LoVo (cell line): Measurements from ENCODE around the gene COCH.

Experiments
- DNase-seq: peaks from one replicate; pipeline ENCODE4 v3.0.0-alpha.2; 2016; ENCODE audit warnings: low spot score

Gene COCH

DNA sequence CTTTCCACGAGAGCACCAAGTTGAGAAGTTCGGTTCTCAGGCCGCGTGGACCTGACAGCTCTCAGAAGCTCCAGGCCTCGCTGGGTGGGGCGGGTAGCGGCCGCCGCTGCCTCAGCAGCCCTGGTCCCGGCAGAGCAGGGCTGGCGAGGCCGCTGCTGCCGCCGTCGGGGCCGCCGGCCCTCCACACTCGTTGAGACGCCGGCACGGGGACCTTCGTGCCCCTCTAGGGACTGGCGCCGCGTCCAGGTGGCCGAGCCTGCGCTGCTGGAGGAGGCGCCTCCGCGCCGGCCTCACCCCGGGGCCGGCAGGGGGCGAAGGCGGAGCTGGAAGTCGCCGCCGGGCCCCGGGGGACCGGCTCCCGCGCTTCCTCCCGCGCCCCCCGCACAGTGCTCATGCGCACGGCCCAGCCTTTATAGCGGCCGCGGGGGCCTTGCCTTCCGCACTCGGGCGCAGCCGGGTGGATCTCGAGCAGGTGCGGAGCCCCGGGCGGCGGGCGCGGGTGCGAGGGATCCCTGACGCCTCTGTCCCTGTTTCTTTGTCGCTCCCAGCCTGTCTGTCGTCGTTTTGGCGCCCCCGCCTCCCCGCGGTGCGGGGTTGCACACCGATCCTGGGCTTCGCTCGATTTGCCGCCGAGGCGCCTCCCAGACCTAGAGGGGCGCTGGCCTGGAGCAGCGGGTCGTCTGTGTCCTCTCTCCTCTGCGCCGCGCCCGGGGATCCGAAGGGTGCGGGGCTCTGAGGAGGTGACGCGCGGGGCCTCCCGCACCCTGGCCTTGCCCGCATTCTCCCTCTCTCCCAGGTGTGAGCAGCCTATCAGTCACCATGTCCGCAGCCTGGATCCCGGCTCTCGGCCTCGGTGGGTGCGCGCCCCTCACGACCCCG lies at the start of gene COCH:
Gene COCH, plus strand, starts transcription at position 440 of the 879 bp plus-strand sequence. Its CDS starts 380 bp downstream, at position 820.
- DNase-seq = peak; percentile 66

DNA sequence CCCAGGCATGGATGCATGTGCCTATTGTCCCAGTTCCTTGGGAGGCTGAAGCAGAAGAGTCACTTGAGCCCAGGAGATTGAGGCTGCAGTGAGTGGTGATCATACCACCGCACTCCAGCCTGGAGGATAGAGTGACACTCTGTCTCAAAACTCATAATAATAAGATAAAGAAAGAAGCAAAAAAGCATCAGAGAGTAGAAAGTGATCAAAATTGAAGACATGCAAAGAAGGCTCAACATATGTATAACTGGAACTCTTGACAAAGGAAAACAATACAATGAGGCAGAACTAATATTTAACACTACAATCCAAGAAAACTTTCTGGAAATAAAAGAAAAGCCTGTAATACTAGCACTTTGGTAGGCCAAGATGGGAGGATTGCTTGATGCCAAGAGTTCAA lies 48.3 kb upstream of the COCH start:
- DNase-seq = no peak

- DNase-seq = no peak
These were observed 44.5 kb upstream of the COCH start for GRCh38 chr14:30829853-30830252.

DNA sequence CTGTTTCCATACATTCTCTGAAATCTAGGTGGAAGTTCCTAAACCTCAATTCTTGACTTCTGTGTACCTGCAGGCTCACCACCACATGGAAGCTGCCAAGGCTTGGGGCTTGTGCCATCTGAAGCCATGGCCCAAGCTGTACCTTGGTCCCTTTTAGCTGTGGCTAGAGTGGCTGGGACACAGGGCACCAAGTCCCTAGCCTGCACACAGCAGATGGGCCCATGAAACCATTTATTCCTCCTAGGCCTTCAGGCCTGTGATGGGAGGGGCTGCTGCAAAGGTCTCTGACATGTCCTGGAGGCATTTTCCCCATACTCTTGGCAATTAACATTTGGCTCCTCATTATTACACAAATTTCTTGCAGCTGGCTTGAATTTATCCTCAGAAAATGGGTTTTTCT lies 40.0 kb upstream of the COCH start:
- no peak for DNase-seq

GRCh38 chr14:30838351-30838750 lies 36.0 kb upstream of the COCH start:
- DNase-seq = no peak

DNA sequence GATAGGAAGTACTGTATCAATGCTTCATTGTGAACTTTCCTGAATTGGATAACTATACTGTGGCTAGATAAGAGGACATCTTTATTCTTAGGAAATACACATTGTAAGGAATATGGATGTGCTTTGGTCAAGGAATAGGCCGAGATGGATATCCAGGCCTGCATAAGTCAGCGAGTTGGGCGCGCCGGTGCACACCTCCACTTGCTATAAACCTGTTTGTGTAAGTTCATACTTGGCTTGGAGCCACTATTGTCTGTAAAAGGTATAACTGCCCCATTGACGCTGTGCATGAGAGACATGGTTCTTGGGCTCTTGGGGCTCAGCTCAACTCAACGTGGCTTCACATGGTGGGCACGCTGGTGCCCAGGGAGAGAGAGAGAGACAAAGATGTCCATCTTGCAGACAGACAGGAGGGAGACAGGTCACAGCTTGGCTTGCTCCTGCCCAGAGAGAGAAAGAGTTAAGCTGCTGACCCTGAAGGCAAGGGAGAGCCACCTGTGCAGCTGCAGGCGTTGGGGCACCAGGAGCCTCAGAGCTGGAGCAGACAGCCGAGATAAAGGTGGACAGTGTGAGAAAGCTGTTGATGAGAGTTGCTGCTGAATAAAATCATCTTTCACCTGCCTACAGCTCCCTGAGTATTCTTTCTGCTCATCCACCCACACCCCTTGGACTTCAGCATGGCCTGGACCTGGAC lies 34.1 kb upstream of the COCH start:
- DNase-seq = no peak

- DNase-seq = no peak
These were observed 31.9 kb upstream of the COCH start for GRCh38 chr14:30842431-30842830.

GRCh38 chr14:30848449-30849240 lies 25.7 kb upstream of the COCH start:
- no peak for DNase-seq

DNA sequence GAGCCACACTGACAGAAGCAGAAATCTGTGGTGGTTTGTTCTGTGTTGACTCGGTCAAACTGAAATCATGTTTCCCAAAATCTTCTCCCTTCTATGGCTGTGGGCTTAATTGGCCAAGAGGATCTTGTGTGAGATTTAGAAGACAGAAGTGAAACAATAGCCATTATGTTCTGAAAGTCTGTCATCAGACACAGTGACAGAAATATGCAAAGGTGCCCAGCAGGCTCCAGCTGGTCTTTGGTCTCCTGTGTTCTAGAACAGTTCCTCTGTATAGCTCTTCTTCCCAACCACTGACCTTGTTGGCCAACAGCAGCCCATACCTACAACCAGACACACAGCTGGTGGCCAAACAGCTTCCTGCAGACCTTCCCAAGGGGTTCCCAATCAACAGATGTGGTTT lies 25.0 kb upstream of the COCH start:
- DNase-seq = no peak

DNA sequence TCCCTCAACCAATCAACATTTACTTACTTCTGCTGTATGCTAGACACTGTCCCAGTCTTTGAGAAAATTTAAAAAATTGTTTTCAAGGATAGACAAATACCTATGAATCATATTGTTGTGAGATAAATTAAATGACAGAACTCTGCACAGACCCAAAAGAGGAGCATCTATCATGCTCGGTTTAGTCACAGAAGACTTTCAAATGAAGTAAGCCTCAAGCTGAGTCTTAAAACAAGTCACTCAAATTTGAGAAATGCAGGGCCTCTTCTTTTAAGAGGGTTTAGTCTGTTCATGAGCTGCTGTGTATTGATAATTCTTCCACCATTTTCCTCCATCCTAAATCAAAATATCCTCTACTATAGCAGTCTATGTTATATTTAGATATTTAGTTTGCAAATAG lies 24.4 kb upstream of the COCH start:
- DNase-seq = no peak

DNA sequence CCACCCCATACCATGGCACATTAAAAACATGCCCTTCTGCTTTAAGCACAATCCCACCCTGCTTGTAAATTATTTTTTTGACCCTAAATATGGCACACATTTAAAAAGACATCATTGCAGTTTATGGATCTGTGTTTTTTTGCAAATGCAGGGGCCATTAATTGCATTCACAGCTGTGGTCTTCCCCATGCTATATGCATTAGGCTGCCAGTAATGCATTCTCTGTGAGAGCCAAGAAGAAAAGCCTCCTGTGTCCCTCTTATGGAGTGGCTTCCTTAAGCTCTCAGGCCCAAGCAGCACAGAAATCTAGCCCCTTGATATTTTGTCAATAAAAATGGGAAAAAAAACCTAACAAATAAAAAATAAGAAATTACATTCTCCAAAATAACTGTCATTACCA lies 20.4 kb upstream of the COCH start:
- no peak for DNase-seq

DNA sequence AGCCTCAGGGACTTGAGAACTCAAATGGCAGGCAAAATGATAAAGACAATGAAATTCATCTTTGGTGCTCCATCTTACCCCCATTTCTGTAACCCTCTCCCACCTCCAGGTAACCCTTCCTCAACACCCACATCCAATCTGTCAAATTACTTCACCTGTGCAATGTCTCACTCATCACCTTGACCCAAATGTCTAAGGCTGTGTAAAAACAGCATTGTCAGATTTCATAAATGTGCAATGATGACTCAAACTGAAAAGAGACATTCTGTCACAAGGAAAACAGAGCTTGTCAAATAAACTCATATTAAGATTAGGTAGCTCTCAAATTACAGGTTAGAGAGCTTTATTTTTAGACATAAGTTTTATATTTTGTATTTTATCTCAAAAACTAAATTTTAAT lies 19.9 kb upstream of the COCH start:
- no peak for DNase-seq

GRCh38 chr14:30855345-30856037 lies 18.9 kb upstream of the COCH start:
- peak; percentile 17 for DNase-seq

GRCh38 chr14:30861200-30861599 lies 13.2 kb upstream of the COCH start:
- no peak for DNase-seq

DNA sequence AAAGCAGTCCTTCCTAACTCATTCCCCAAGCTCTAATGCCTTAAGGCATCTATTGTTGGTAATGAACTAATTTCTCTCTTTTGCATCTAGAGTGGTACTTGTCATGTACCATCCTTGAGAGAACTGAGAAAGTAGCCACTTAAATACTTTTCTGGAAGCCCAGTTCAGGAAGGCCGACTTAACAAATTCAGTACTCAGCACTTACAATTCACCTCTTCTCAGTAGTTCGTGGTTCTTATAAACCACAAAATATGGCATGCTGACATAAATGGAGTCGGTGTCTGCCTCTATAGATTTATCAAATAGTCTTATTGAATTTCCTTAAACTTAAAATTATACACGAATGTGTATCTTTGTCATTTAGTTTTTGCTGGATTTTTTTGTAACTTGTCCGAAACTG lies 9.4 kb upstream of the COCH start:
- DNase-seq = no peak

DNA sequence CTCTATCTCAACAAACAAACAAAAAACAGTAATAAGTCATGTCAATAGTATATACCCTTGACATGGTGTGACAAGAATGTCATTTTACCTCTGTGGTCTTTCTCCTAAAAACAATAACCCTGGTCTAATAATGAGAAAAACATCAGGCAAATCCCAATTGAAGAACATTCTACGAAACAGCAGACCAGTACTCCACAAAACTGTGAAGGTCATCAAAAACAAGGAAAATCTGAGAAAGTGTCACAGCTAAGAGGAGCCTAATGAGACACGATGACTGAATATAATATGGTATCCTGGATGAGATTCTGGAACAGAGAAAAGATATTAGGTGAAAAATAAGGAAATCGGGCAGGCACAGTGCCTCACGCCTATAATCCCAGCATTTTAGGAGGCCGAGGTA lies 5.6 kb upstream of the COCH start:
- no peak for DNase-seq

DNA sequence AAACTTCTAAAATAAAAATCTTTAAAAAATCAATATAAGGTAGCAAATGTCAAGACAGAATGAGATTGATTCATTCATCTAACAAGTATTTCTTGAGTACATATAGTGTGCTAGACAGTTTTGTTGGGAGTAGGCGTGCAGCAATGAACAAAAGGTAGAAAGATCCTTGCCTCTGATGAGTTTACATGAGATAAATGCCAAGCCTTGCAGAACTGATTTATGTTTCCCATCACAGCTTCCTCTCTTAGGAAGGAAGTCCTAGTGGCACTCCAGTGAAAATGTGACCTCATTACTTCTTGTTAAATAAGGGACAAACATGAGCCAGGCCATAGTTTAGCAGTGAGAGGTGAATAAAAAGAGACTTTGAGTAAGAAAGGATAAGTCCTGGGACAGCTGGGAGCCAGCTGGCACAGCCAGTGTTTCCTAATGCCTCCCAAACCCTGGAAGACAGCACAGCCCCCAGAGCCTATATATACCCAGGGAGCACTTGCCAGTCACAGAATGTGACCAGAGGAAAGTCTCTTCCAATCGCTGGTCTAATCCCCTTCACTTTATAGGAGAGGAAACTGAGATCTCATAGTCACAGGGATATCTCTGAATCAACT lies 4.7 kb upstream of the COCH start:
- no peak for DNase-seq

DNA sequence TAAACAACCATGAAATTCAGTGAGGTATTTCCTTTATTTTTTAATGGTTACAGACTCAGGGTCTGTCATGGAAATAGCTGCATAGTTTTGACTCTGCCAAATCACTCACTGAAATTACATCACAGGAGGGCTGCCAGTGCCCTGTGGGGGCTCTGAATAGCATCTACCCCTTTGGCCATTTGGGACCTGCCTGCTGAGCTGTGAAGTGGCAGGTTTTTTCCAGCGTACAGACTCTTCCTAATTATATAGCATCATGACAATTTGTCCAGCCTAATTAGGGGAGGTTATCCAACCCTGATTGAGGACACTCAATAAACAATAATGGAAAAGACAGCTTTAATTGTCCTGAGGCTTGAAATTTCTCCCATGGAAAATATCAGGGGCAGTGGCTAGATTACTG lies 1.8 kb upstream of the COCH start:
- no peak for DNase-seq

GRCh38 chr14:30873308-30874119 lies 845 bp upstream of the COCH start:
- no peak for DNase-seq

DNA sequence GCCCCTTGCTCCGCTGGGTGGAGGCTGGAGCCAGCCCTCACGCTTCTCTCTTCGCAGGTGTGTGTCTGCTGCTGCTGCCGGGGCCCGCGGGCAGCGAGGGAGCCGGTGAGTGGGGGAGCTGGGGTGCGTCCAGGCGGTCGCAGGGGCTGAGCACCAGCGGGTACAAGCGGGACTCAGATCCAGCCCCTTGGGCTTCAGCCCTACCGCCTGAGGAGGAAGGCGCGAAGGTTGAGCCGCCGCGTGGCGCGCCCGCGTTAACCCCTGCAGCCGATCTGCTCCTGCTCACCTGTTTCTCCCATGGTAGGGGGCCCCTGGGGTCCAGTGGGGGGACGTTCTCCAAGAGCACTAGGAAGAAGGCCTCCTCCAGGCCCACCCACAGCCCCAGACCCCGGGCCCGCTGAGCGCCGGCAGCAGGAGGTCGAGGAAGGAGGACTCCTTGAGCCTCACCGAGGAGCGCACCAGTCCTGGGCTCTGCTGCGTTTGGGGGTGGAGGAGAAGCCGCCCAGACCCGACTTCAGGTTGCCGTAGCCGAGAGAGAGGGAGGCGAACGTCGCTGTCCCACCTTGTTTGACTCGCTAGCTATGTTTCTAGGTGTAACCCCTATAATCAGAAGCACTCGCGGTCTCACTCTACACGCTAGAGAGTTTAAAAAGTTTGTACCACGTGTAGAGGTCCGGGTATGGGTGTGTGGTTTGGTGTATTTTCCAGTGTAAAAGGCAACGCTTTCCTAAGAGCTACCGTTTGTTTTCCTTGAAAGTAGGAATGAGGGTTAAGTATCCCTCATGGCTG lies 834 bp downstream of the COCH start:
- DNase-seq = no peak
